ENCODE data around the gene SURF6. TPM values are rescaled to one million over a fixed set of nuclear protein-coding genes. Genes with fewer than 3 reads are reported as not detected.

Gene SURF6
- total RNA-seq, 1 experiment from 2014 or later = 36.1 TPM

- DNase-seq (ENCODE audit: low read depth) = no peak
Observed at GRCh38 chr9:133368249-133368881, 32.4 kb upstream of the SURF6 start.

DNA sequence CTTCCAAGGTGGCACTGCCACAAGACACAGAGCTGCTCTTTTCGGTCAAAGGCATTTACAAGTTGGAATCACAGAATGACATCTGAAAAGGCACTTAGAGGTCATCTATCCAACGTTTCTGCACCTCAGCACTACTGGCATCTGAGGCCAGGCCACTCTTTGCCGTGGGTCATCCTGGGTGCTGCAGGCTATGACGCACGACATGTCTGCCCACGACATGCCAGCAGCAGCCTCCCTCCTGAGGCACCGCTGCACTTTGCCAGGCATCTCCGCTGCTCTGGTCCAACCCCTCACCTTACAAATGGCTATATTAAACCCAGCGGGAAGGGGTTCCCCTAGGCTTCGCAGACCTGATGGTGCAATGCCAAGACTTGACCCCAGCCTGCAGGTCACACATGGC is 31.8 kb upstream of the SURF6 start:
- DNase-seq (ENCODE audit: low read depth) = no peak

DNA sequence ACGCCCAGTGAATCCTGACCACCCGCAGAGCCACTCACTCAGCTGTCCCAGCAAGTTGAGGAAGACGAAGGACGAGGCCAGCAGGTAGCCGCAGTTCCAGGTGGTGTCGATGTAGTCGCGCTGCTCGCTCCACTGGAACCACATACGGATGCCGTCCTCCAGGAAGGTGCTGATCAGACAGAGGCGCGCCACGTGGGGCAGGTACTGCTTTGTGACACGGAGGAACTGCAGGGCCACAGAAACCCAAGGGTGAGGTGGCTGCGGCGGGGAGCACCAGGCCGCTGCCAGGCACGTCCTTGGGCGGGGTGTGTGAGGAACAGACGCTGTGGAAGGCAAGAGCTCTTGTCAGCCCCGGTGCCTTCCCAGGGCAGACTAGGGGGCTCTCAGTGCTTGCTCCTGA is 31.2 kb upstream of the SURF6 start:
- DNase-seq (ENCODE audit: low read depth) = no peak

GRCh38 chr9:133366435-133366834 is 30.4 kb upstream of the SURF6 start:
- no peak for DNase-seq (ENCODE audit: low read depth)

GRCh38 chr9:133362359-133363044 is 26.5 kb upstream of the SURF6 start:
- no peak for DNase-seq (ENCODE audit: low read depth)

- DNase-seq (ENCODE audit: low read depth) = no peak
Observed at GRCh38 chr9:133361507-133362092, 25.6 kb upstream of the SURF6 start.

DNA sequence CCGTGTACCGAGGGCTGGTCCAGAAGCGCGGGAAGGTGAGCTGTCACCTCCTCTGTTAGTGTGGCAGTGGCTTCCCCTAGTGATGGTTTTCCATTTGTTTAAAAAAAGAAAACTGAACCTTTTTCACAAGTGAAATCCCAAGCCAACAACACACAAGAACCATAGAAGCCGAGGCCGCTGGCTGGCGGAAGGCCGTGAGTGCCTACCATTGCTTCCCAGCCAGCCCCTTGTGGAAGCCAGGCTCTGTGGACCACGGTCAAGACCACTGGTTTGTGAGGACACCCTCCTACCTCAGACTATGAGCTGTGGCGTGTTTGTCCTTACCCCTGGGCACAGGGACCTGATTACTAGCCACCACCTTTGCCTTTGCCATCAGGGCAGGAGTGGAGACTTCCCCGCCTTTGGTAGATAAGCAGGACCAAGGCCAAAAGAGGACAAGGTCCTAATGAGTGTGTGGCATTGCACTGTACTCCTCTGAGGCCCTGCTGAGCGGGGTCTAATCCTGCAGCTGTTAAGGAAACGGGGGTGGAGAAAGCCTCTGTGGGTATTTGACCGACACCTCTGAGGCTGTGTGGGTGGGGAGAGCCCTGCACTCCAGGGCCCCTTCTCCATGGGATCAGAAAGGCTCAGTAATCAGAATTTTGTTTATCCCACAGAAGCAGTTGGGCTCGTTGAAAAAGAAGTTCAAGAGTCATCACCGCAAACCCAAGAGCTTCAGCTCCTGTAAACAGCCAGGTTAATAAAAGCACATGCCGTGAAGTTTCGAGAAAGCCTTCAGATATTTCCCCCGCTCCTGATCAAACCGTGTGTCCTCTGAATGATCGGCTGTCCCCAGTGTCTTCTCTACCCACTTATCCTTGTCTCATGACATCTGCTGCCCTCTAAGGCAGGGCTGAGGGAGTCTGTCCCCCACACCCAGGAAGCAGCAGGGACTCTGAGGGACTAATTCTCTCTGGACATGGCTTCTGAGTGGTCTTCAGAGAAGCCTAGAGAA is 24.7 kb upstream of the SURF6 start:
- no peak for DNase-seq (ENCODE audit: low read depth)

GRCh38 chr9:133359399-133360175 is 23.6 kb upstream of the SURF6 start:
- DNase-seq (ENCODE audit: low read depth) = no peak

GRCh38 chr9:133357656-133358055 is 21.7 kb upstream of the SURF6 start:
- DNase-seq (ENCODE audit: low read depth) = no peak

DNA sequence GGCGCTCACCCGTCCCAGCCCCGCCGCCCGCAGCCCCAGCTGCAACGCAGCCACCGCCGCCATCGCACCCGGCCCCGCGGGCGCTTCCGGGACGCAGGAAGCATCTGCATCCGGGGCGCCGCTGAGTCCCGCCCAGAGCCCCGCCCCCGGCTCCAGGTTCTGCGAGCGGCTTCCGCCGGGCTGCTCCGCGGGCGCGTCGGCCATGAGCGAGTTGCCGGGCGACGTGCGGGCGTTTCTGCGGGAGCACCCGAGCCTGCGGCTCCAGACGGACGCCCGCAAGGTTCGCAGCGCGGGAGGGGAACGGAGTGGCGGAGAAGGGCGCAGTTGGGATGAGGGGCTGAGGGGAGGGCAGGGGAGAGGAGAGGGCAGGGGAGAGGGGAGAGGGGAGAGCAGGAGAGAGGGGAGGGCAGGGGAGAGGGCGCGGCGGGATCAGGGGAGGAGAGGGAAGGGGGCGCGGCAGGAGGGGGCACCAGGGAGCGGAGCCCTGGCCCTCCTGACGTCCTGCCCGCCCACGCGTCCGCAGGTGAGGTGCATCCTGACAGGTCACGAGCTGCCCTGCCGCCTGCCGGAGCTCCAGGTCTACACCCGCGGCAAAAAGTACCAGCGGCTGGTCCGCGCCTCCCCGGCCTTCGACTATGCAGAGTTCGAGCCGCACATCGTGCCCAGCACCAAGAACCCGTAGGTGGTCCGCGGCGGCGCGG is 20.6 kb upstream of the SURF6 start, which contains the start of the genes SURF1 and SURF2:
TSS of gene SURF1 (minus strand) at position 97 of the 701 bp plus-strand sequence. CDS start at position 63, 34 bp downstream.
TSS of gene SURF2 (plus strand) at position 160 of the 701 bp plus-strand sequence. CDS start at position 203, 43 bp downstream.
- peak; percentile 65 for DNase-seq (ENCODE audit: low read depth)

GRCh38 chr9:133355881-133356357 is 19.9 kb upstream of the SURF6 start:
- DNase-seq (ENCODE audit: low read depth) = no peak

DNA sequence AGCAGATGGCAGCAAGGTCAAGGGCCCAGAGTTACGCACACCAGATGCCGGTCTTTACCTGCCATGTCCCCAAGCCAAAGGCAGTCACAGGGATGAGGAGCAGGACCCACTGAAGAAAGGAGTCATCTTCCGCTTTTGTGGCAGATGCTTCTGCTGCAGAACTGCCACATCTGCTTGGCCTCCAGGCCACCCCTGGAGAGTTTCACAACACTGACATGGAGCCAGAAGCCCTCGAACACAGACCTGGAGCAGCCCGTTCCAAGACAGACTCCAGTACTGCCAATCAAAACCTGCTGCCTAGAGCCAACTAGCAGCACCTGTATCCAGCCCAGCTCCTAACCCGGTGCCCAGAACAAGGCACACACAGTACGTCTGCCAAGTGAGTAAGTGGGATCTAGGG is 18.8 kb upstream of the SURF6 start:
- no peak for DNase-seq (ENCODE audit: low read depth)

DNA sequence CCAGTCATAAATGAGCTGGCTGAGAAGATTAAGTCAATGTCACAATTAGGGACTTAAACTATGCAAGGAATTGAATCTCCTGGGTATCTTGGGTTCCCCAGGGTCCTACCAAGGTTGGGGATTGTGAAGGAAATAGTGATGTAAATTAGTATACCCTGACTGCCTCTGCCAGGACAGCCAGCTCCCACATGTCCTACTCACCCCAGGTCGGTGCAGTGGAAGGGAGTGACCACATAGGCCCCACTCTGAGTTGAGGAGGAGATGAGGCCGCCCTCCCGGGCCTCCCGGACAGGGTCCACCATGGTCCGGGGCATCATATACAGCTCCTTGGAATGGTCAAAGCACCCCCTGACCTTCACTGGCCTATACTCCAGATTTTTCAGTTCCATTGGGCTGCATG is 17.6 kb upstream of the SURF6 start:
- DNase-seq (ENCODE audit: low read depth) = no peak

DNA sequence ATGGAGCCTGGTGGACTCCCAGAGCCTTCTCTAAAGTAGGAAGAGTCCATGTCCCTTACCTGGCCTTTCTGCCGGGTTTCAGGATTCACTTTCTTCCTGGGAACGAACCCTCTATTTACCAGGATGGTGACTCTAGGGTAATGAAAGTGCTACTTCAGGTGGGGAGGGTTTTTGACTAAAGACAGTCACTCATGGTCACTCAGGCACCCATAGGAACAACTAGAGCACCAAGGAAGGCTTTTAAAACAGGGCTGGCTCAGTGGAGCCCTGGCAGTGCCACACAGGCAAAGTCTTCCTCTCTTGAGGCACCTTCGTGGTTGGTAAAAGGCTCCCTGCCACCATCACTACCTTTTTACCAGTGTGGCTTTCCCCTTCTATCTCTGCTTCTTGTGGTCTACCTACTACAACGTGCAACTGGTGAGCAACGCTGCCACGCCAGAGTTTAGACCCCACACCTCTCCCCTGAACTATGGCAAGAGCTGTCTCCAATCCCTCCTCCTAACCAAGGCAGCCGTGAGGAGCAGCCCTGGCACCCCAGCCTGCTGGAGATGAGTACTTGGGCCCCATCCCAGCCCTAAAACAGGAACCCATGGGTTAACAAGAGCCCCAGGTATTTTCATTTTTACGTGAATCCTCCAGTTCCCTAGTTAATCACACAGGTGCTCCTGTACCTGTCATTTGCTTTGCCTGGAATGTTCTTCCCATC is 16.8 kb upstream of the SURF6 start:
- DNase-seq (ENCODE audit: low read depth) = no peak

DNA sequence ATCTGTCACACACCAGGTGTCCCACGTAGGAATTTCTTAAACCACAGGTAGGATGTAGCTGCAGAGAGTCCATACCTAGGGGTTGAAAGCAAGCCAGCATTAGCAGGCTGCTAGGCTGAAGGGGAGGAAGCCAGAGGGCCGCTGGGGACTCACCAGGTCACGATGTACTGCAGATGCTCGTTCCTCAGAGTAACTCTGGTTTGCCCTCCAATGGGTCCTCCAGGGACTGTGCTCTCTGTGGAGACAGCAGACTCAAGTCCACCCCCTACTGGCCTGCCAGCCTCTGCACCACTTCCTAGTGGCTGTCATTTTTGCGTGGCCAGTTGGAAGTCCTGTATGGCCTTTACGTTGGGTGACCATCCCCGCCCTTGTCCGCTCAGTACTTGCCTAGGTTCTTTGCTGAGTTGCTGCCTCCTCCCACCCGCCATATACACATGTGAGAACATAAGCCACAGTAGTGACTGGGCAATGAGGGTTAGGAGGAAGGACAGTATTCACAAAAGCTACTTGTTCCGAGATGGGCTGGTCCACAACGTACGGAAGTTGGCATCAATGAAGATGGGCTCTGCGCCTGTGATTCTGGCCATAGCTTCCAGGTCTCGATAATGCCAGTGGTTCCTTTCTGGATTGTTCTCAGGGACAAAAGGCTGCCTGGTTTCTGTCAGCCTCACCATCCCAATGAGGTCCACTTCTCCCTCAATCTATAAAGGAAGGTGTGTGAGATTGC is 16.1 kb upstream of the SURF6 start:
- peak; percentile 72 for DNase-seq (ENCODE audit: low read depth)

GRCh38 chr9:133351526-133351907 is 15.5 kb upstream of the SURF6 start:
- DNase-seq (ENCODE audit: low read depth) = no peak

DNA sequence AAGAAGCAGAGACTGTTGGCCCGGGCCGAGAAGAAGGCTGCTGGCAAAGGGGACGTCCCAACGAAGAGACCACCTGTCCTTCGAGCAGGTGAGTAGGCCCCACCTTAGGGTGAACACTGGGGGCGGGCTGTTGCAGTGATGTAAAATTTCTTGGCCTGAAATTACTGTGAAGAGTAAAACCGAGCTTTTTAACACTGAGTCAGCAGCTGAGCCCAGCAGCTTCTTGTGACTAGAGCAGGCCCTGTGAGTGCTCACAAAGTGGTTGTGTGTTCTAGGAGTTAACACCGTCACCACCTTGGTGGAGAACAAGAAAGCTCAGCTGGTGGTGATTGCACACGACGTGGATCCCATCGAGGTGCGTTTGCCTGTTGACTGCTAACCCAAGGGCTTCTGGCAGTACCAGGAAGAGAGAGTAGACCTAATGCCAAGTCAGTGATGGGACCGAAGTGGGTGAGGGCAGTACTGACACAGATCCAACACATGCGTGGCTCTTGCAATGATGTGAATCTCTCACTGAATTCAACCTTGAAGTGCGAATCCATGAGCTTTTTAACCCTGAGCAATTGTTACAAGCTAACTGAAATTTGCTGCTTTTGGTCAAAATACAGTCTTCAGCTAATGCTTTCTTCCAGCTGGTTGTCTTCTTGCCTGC is 14.1 kb upstream of the SURF6 start:
- DNase-seq (ENCODE audit: low read depth) = no peak
